Activated CD8-positive, alpha-beta memory T cell treated with anti-CD3 and anti-CD28 coated beads, Interleukin-2, amount 50 U/mL, for 4 hours (primary cell): ENCODE results near the gene NCOA7.
"Not testable (repeated sequence)": the region's sequence is repeated elsewhere in the genome, so short reads cannot be mapped to it uniquely, and the experiment has no call there.

Experiments used
- DNase-seq: peaks from one replicate; pipeline ENCODE4 v3.0.0-alpha.2; 2020

NCOA7 gene

DNA sequence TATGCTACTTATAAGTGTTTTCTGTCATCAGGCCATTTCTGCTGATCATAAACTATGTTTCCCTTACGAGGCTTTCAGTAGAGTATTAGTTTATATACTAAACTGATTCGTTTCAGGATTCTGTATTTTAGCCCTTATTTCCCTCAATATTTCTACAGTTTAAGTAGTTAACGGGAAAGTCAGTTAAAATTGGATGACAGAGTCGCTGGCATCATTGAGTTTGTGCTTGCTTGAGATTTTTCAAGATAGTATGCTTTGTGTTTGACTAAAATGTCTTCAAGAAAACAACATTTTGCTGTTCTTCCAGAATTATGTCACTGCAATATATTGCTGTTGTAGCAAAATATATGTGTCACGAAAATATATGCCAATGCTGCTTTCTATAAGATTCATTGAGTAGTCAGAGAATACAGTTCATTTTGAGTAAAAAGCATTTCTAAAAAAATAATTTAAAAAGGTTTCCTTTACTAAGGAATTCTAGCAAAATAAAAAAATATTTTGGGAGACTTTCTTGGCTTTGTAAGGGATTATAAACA, 51.4 kb downstream of the NCOA7 start:
- DNase-seq, result no peak

DNA sequence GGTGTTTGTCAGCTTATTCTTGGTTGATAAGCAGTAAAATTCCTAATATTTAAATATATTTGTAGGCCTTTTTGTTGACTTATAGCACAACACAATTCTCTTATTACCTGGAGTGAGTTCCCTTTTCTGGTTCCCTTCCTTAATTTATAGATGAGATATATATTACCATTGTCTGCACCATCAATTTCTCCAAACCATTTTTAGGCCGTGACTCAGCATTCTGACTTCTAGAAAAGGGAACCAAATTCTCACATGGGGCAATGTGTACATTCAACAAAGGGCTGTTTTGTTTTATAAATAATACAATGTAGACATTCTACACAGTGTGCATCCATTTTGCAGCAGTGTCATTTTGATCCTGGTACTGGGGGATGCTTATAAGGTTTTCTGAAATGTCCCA, 52.8 kb downstream of the NCOA7 start:
- DNase-seq, result no peak

DNA sequence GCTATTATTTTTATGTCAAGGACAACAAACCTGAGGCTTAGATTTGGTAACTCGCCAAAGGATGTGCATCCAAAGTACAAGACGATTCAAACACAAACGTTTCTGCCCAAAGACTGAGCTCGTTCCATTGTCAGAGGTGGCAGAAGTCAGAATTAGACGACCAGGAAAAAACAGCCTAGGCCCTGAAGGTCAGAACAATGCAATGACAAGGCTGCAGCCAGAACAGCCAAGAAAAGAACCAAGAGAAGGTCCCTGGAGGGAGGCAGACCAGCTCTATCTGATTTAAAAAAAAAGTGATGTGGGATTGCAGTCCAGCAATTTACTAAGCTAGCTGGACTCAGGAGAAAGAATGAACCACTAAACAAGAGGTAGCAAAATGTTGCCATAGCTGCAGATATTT, 54.2 kb downstream of the NCOA7 start:
- no peak for DNase-seq

DNA sequence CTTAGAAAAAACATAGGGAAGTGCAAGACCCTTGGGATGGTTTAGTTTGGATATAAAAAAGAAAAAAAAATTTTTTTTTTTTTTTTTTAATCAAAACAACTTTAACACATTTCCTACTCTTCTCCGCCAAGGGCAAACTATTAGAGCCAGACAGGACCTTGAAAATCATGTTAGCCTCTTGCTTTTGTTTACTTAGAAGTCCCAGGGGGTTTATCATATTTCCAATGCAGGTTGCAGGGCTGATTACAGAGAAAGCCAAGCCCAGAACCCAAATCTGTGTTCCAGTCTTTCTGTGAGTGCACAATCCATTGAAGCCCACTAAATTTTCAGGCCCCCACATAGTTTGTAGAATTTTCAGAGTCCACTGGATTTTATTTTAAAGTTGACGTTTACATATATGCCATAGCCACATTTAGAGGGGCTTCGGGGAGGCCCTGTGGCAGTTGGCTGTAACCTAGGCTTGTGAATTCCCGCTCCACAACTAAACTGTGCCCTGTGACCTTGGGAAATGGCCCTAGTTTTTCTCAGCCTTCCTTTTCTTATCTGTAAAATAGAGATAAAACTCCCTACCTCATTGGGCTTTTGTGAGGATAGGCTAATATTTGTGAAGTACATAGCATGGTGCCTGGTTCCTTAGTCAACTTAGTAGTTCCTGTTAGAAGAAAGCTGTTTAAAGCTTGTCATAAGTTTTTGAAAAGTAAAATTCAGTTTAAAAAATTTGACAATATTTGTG, 55.7 kb downstream of the NCOA7 start:
- no peak for DNase-seq

DNA sequence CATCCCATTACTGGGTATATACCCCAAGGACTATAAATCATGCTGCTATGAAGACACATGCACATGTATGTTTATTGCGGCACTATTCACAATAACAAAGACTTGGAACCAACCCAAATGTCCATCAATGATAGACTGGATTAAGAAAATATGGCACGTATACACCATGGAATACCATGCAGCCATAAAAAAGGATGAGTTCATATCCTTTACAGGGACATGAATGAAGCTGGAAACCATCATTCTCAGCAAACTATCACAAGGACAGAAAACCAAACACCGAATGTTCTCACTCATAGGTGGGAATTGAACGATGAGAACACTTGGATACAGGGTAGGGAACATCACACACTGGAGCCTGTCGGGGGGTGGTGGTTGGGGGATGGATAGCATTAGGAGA, 57.5 kb downstream of the NCOA7 start:
- not testable (repeated sequence) for DNase-seq

DNA sequence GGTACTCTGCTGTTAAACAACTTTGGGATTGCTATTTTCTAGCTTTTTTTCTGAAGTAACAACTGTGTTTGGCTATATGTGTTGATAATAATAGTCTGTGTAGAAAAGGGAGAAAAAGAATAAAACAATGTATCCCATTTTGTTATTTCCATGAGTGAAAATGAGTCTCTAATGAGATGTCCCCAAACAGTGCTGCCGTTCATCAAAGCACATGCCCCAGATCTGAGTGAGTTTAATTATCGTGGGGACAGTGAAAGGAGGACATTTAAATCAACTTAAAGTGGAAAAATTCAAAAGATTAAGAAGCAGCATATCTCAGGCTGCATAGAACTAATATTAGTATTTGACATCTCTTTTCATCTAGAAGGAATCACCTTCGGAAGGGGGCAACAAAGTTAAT, 59.6 kb downstream of the NCOA7 start:
- DNase-seq, result no peak

DNA sequence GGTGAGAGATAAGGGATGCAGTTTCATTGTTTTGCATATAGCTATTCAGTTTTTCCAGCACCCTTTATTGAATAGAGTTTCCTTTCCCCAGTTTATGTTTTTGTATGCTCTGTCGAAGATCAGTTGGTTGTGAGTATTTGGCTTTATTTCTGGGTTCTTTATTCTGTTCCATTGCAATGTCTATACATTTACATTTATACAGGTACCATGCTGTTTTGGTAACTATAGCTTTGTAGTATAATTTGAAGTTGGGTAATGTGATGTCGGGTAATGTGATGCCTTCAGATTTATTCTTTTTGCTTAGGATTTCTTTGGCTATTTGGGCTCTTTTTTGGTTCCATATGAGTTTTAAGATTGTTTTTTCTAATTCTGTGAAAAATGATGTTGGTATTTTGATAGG, 61.8 kb downstream of the NCOA7 start:
- no peak for DNase-seq

DNA sequence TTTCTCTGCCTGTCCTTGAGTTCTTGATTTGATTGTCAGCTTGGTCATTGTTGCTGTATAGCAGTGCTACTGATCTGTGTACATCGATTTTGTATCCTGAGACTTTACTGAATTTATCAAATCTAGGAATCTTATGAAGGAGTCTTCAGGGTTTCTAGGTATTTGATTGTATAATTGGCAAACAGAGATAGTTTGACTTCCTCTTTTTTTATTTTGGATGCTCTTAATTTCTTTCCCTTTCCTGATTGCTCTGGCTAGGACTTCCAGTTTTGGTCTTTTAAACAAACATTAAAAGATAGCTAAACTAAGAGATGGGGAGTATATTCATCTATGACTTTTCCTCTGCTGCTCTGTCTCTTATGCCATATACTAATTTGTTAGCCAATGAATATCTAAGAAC, 62.4 kb downstream of the NCOA7 start:
- DNase-seq, result no peak

DNA sequence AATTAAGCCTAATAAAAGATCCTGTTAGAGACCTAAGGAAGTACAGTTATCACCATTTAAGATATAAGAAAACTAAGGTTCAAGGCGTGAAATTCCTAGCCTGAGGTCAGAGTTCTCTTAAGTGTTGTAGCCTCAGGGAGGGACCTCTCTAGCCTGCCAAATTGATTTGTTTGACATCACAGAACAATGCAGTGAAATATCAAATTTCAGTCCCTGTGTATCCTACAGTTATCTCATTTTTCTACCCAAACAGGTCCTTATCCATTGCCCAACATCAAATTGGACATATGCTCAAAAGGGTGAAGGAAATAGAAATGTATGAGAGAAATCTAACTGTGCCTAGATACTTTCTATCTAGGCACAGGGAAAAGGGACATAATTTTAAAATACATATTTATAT, 63.0 kb downstream of the NCOA7 start:
- no peak for DNase-seq

DNA sequence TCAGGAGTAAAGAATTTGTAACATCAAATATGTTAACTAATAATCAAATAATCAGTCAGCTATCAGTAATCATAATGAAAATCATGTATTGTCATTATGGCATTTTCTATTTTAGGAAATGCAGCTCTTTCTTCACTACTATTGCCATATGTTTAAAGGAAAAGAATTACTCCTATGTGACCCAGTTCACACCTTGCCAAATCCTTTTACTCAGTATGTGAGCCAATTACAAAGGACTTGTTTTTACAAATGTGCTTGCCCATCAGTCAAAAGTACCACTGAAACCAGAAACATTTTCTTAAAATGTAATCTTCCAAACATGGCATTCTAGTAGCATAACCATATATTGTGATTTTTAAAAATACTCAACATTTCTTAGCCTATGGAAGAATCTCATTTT, 63.6 kb downstream of the NCOA7 start:
- DNase-seq, result no peak

DNA sequence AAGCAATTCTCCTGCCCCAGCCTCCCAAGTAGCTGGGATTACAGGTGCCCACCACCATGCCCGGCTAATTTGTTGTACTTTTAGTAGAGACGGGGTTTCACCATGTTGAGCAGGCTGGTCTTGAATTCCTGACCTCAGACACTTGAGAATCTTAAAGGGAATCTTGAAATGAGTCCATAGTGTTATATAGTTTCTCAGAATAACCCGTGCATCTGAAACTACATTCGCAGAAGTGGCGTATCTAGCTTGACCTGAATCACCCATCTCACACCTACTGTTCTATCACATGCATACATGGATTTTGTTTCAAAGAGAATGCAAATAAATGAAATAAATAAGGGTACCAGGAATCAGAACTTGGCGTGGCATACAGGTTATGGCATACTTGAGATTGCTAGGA, 65.0 kb downstream of the NCOA7 start:
- DNase-seq, result no peak

DNA sequence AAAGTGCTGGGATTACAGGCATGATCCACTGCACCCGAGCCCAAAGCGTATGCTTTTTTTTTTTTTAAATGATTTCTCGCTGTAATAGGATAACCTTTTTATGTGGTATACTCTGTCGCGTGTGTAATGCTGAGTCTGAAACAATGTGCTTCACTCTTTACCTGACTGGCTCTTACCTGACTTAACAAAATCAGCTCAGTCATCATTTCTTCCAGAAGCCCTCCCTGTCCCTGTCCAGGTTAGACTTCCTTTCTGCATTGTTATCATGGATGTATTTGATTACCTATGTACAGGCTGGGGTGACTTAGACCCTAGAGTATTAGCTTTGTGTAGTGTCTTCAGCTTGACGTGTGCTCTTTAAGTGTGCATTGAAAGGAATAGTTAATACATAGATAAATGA, 67.1 kb downstream of the NCOA7 start:
- DNase-seq, result no peak

DNA sequence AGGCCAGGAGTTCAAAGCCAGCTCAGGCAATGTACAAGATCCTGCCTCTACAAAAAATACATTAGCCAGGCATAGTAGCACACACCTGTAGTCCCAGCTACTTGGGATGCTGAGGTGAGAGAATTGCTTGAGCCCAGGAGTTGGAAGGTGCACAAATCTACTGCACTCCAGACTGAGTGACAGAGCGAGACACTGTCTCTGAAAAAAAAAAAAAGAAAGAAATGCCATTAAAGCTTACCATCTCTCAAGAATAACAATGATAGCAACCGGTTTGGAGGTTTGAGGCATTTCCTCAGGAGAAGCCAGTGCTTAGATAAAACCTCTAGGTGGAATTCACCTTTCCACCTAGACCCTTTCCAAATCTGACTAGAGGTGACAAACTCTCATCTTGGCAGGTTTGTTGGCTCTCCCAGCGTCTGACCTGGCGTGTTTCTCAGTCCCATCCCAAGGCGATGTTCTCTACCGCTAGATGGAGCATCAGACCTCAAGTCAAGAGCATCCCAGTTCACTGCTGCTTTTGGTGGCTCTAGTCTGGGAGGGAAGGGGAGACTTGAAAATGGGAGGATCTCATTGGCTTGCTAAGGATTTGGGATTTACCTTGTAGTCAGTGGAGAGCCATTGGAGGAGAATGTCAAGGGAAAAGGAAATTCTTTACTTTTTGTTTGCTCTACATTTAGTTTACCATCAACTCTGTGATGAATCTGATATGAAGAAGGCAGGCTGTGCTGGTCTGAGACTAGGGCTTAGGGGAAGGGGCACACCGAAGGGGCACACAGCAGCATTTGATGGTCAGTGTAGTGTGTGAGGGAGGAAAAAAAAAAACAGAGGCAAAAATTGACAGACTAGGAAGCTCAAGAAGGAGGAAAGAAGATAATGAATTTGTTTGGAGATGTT, 67.9 kb downstream of the NCOA7 start:
- DNase-seq, result no peak

DNA sequence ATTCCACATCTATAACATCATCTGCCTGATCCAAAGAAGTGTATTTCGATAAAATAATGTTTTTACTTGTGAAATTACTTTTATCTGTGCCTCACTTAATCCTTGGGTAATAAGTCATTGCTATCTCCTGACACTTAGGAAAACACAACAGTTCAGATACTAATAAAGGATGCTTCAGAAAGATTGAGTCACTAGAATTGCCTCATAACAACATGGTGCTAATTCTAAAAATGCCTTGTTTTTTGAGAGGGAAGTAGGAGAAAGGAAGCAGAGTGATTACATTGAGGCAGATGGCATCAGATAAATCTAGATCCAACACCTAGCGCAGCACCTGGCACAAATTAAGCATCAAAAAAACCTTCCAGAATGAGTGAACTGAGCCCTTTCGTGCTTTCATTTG, 69.0 kb downstream of the NCOA7 start:
- no peak for DNase-seq

DNA sequence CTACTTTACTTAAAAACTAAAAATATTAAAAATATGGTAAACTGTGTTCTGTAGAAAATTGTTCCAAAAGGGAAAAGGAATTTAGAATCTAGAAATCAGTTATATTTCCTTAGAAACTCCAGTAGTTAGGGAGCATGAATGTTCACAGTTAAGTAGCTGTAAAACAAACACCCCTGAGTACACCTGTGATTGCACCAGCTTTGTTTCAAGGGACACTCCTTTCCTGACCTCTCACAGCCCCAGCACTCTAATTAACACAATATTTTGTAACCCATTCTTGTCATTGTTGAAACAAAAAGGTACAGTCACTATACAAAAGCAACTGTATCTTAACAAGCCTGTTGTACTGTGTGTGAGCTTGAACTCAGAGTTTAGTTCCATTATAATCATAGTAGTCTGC, 72.3 kb downstream of the NCOA7 start:
- DNase-seq, result no peak

DNA sequence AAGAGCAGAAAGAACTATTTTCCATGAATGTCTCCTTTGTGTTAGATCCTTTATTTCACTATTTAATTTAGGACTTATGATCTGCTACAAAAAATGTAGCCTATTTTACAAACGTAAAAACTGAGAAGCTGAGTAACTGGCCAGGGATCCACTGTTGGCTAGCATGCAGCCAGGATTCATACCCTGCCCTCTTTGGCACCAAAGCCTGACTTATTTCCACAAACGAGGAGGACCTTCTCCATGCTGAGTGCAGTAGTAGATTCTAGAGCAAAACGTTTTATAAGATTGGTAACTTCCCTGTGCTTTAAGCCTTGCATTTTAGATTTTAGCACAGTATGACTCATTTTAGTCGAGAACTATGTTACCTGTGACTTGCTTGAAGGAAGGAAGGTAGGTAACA, 74.3 kb downstream of the NCOA7 start:
- no peak for DNase-seq

DNA sequence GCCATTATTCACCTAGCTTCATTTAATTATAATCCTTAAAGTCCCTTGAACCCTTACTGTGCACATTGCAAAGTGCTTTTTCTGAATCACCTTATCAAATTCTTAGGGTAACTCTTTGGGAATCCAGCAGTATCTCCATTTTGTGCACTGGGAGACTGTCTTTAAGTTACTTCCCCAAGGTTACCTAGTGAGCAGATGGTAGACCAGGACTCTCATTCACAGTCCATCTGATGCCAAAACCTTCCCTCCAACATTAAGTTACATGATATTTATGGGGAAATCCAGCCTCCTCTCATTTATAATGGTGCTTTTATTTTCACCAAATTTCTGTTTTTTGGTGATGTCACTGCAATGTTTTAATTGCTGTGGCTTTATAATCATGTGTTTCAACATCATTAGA, 75.7 kb downstream of the NCOA7 start:
- DNase-seq, result no peak

DNA sequence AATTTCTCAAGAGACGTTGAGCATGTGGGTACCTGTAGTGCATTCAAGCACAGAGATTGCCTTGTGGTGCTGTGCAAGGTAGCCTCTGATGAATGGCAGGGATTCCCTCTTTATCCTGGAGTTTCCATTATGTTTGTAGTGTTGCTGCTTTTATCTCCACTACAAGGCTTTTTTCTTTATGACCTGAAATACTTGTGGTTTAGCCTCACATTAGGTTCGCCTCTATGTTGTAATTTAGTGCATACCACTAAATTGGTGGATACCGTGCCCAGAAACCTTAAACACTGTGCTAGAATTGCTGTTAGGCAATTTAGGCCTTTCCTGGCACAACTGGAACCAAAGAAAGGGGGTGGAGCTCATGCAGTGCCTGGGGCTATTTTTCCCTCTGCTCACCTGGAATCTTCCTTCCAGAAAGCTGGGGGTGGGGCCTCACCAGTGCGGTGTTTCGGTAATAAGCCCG, 76.8 kb downstream of the NCOA7 start:
- no peak for DNase-seq

DNA sequence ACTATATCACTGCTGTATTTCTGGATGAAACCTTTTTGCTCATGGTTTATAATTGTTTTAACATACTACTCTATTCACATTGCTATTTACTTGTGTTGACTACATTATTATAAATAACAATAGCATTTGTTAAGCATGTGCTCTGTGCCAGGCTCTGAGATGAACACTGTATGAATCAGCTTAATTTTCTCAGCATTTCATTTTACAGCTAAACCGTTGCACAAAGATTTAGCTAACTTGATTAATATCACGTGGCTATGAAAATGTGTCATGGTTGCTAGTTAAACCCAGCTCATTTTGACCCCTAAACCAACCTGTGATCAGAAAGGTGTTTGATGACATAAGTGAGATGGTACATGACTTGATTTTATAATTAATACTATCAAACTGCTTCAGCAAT, 77.5 kb downstream of the NCOA7 start:
- no peak for DNase-seq

DNA sequence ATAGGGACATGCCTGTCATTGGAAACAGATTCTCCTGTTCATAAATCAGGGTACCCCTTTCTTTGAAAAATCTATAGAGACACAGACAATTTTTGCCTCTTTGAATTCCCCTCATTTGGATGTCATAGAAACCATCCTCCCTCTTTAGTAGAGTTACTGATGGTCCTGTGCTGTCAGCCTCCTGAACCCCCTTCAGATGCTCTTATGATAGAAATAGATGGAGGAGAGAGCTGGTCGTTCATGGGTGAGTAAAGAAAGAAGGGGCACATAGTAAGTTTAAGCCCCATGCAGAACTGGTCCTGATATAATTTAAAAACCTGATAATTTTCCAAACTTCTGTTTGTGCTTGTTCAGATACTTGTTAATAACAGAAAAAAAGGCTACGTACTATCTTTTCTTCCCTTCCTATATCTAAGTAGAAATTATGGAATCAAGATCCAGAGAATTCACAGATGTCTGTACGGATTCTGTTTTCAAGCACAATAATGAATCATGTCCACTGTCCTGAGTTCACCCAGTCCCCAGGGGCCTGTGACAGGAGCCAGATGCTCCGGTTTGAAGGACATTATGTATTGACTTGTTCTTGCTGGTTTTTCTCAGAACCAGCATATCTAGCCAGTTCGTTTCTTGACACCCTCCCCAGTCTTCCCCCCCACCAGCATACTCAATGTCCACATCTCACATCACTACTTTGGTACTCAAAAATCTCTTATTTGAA, 78.1 kb downstream of the NCOA7 start:
- DNase-seq, result no peak

DNA sequence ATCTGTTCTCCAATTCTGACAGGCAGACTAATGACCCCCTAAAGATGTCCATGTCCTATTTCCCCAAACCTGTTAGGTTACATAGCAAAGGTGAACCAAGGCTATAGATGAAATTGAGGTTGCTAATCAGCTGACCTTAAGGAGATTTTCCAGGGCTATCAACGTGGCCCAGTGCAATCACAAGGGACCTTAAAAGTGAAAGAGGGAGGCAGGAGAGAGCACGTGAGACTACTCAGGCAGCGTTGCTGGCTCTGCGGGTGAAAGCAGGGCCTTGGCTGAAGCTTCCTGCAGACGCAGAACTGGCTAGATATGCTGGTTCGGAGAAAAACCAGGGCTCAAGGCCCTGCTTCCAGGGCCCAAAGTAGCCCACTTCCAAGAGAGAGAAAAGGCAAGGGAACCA, 78.7 kb downstream of the NCOA7 start:
- DNase-seq, result no peak

DNA sequence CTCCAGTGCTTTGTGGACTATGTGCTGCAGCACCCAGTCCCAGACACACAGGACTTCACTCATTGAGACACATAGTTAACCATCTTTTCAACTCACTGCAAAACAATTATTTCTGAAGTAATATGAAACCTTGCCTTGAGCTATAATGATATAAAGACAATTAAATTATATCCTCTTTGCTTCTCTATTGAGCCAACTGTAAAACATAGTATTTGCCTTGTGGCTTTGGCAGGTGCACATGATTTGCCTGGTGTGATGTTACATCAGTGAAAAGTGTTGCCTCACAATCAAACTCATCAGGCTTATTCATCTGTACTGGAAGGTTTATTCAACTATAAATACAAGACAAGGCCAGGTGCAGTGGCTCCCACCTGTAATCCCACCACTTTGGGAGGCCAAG, 80.6 kb downstream of the NCOA7 start:
- no peak for DNase-seq

DNA sequence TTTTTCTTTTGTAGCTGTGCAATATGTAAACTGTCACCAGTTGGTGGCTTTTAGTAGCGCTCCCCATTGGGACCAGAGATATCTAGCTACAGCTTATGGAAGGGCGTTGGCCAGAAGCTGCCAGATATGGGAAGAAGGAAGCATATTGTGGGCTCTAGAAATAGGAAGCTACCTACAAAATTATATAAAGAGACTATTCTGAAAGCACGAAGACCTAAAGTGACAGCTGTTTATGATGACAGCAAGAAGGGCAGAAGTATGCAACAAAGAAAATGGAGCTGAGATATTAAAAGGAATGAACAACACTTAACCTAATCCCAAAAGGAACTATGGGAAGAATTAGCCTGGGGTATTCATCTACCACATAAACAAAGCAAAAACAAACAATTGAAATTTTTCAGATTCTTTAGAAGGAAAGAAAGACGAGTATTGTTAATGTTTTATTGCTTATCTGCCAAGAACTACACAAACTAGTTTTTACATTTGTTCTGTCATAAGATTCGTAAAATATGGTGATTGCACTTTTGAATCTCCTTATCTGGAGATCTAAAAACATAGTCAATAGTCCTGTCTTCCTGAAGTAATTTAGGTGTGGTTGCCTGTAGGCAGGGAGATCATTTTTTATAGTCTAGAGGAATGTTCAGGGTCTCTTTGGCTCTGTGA, 81.6 kb downstream of the NCOA7 start:
- no peak for DNase-seq
